Measurements from ENCODE around the gene MRPL14.

MRPL14 gene

GRCh38 chr6:44126320-44127149 is 717 bp downstream of the MRPL14 start:
- DNase-seq (ENCODE audit: low read depth in 2 of 2, low spot score in 1 of 2): peak; percentile 55 to 58

GRCh38 chr6:44123544-44123943 is 3.7 kb downstream of the MRPL14 start:
- DNase-seq (ENCODE audit: low read depth in 2 of 2, low spot score in 1 of 2): no peak

GRCh38 chr6:44122801-44123200 is 4.5 kb downstream of the MRPL14 start:
- no peak for DNase-seq (ENCODE audit: low read depth in 2 of 2, low spot score in 1 of 2)

GRCh38 chr6:44120692-44121443 is 6.4 kb downstream of the MRPL14 start:
- no peak for DNase-seq (ENCODE audit: low read depth in 2 of 2, low spot score in 1 of 2)

- no peak for DNase-seq (ENCODE audit: low read depth in 2 of 2, low spot score in 1 of 2)
Measured at GRCh38 chr6:44119704-44120262, 7.5 kb downstream of the MRPL14 start.

- DNase-seq (ENCODE audit: low read depth in 2 of 2, low spot score in 1 of 2): no peak
Measured at GRCh38 chr6:44117397-44118128, 9.7 kb downstream of the MRPL14 start.

GRCh38 chr6:44116641-44117382 is 10.4 kb downstream of the MRPL14 start:
- no peak for DNase-seq (ENCODE audit: low read depth in 2 of 2, low spot score in 1 of 2)

- no peak for DNase-seq (ENCODE audit: low read depth in 2 of 2, low spot score in 1 of 2)
Measured at GRCh38 chr6:44115866-44116265, 11.4 kb downstream of the MRPL14 start.

- no peak for DNase-seq (ENCODE audit: low read depth in 2 of 2, low spot score in 1 of 2)
Measured at GRCh38 chr6:44113414-44113813, 13.8 kb downstream of the MRPL14 start.

- no peak for DNase-seq (ENCODE audit: low read depth in 2 of 2, low spot score in 1 of 2)
Measured at GRCh38 chr6:44111434-44112417, 15.5 kb downstream of the MRPL14 start.

- DNase-seq (ENCODE audit: low read depth in 2 of 2, low spot score in 1 of 2): no peak
Measured at GRCh38 chr6:44110966-44111365, 16.3 kb downstream of the MRPL14 start.

- no peak for DNase-seq (ENCODE audit: low read depth in 2 of 2, low spot score in 1 of 2)
Measured at GRCh38 chr6:44110005-44110676, 17.1 kb downstream of the MRPL14 start.

GRCh38 chr6:44109212-44109611 is 18.0 kb downstream of the MRPL14 start:
- DNase-seq (ENCODE audit: low read depth in 2 of 2, low spot score in 1 of 2): no peak

GRCh38 chr6:44108471-44108870 is 18.8 kb downstream of the MRPL14 start:
- DNase-seq (ENCODE audit: low read depth in 2 of 2, low spot score in 1 of 2): no peak

- DNase-seq (ENCODE audit: low read depth in 2 of 2, low spot score in 1 of 2): no peak
Measured at GRCh38 chr6:44107017-44107416, 20.2 kb downstream of the MRPL14 start.

GRCh38 chr6:44105993-44106740 is 21.1 kb downstream of the MRPL14 start:
- DNase-seq (ENCODE audit: low read depth in 2 of 2, low spot score in 1 of 2): no peak

- no peak for DNase-seq (ENCODE audit: low read depth in 2 of 2, low spot score in 1 of 2)
Measured at GRCh38 chr6:44105146-44105545, 22.1 kb downstream of the MRPL14 start.

- DNase-seq (ENCODE audit: low read depth in 2 of 2, low spot score in 1 of 2): no peak
Measured at GRCh38 chr6:44104481-44105021, 22.7 kb downstream of the MRPL14 start.
